HepG2 (cell line): ENCODE results near the gene WEE1. TPM values are rescaled to one million over a fixed set of nuclear protein-coding genes. Genes with fewer than 3 reads are reported as not detected.
A peak's percentile ranks its signal among the peaks of the same experiment; 100 is the strongest.

Experiments used
- ATRX ChIP-seq: sonication (generic); formaldehyde crosslinking; IDR thresholded peaks from 2 replicates; pipeline ENCODE4 v1.4.0; 2020; ENCODE audit warnings: missing genetic modification reagents, borderline replicate concordance
- CCDC6 ChIP-seq: sonication (generic); formaldehyde crosslinking; IDR thresholded peaks from 2 replicates; pipeline ENCODE4 v1.8.1; 2022; ENCODE audit warnings: mild to moderate bottlenecking, missing genetic modification reagents, moderate library complexity
- CHD4 ChIP-seq: fragments of 200-600 bp; sonication (generic); IDR thresholded peaks from 2 replicates; pipeline ENCODE4 v1.7.0; 2017; ENCODE audit warnings: mild to moderate bottlenecking, low read length, borderline replicate concordance
- E2F1 ChIP-seq: sonication (generic); formaldehyde crosslinking; IDR thresholded peaks from 2 replicates; pipeline ENCODE4 v1.5.0; 2020; ENCODE audit warnings: missing genetic modification reagents
- GZF1 ChIP-seq: sonication (generic); formaldehyde crosslinking; IDR thresholded peaks from 2 replicates; pipeline ENCODE4 v1.5.1; 2020; ENCODE audit warnings: mild to moderate bottlenecking, missing genetic modification reagents
- HOXA9 ChIP-seq: sonication (generic); formaldehyde crosslinking; IDR thresholded peaks from 2 replicates; pipeline ENCODE4 v1.8.1; 2022; ENCODE audit warnings: missing genetic modification reagents, mild to moderate bottlenecking, moderate library complexity, borderline replicate concordance
- KAT8 ChIP-seq: IDR thresholded peaks from 2 replicates; pipeline ENCODE4 v1.6.1; 2016; ENCODE audit warnings: missing genetic modification reagents, missing compliant biosample characterization
- KDM5B ChIP-seq: sonication (generic); formaldehyde crosslinking; IDR thresholded peaks from 2 replicates; pipeline ENCODE4 v1.4.0; 2020; ENCODE audit warnings: missing genetic modification reagents, mild to moderate bottlenecking, borderline replicate concordance
- MAFK ChIP-seq, 2 experiments: IDR thresholded peaks in 1 of 2; conservative IDR thresholded peaks in 1 of 2; 2 replicates each; pipeline ENCODE4 v1.6.1; 2011; ENCODE audit warnings: improper control_type of control experiment in 2 of 2, low read length in 2 of 2
- MED8 ChIP-seq: sonication (generic); formaldehyde crosslinking; IDR thresholded peaks from 2 replicates; pipeline ENCODE4 v1.8.1; 2023; ENCODE audit warnings: mild to moderate bottlenecking, missing genetic modification reagents; ENCODE audit not compliant: insufficient replicate concordance
- MEF2D ChIP-seq: sonication (generic); formaldehyde crosslinking; IDR thresholded peaks from 2 replicates; pipeline ENCODE4 v1.5.1; 2020; ENCODE audit warnings: mild to moderate bottlenecking, missing genetic modification reagents
- MEIS1 ChIP-seq: sonication (generic); formaldehyde crosslinking; IDR thresholded peaks from 2 replicates; pipeline ENCODE4 v1.9.0; 2021; ENCODE audit warnings: mild to moderate bottlenecking, missing genetic modification reagents, moderate library complexity, borderline replicate concordance
- MTA1 ChIP-seq: sonication (generic); formaldehyde crosslinking; IDR thresholded peaks from 2 replicates; pipeline ENCODE4 v1.4.0; 2020; ENCODE audit warnings: missing genetic modification reagents, mild to moderate bottlenecking, borderline replicate concordance
- SIX4 ChIP-seq: sonication (generic); formaldehyde crosslinking; IDR thresholded peaks from 2 replicates; pipeline ENCODE4 v1.4.0; 2020; ENCODE audit warnings: missing genetic modification reagents
- SMARCE1 ChIP-seq: fragments of 450-650 bp; IDR thresholded peaks from 2 replicates; pipeline ENCODE4 v1.6.1; 2017; ENCODE audit warnings: borderline replicate concordance
- ZNF205 ChIP-seq: IDR thresholded peaks from 2 replicates; pipeline ENCODE4 v1.6.1; 2018; ENCODE audit warnings: missing biosample characterization, missing genetic modification reagents
- ZNF703 ChIP-seq: sonication (generic); formaldehyde crosslinking; IDR thresholded peaks from 2 replicates; pipeline ENCODE4 v1.5.1; 2020; ENCODE audit warnings: missing genetic modification reagents, mild to moderate bottlenecking, moderate library complexity, borderline replicate concordance
- ZNF781 ChIP-seq: sonication (generic); formaldehyde crosslinking; IDR thresholded peaks from 2 replicates; pipeline ENCODE4 v1.5.1; 2020; ENCODE audit warnings: borderline replicate concordance, mild to moderate bottlenecking, missing genetic modification reagents; ENCODE audit errors: not compliant biosample characterization
- ZNF850 ChIP-seq: sonication (generic); formaldehyde crosslinking; conservative IDR thresholded peaks from 2 replicates; pipeline ENCODE4 v1.9.0; 2021; ENCODE audit warnings: mild to moderate bottlenecking, missing genetic modification reagents
- polyA plus RNA-seq, 8 experiments: library from polyadenylated mRNA; depleted of rRNA in 3 of 8; stranded (reverse) in 7 of 8; unstranded in 1 of 8; fragments of >200 nt; fragmentation: Illumina TruSeq in 4 of 8; extraction: Trizol in 4 of 8; gene quantifications; 2 replicates each; pipeline versions ENCODE4 v1.2.1 to v1.2.3, GENCODE V29; 2011 to 2016; ENCODE audit warnings: low read depth in 4 of 8, missing spikeins in 1 of 8, mixed read lengths in 1 of 8; ENCODE audit not compliant: insufficient read depth in 1 of 8
- total RNA-seq, 5 experiments: library from RNA; depleted of rRNA; stranded (reverse); fragments of >200 nt; fragmentation: Illumina TruSeq; extraction: Trizol; gene quantifications; 2 replicates each; pipeline ENCODE4 v1.2.3, GENCODE V29; 2016; ENCODE audit warnings: low read depth in 1 of 5
- TF ChIP-seq, protein P1 (sequence below): sonication (generic); formaldehyde crosslinking; IDR thresholded peaks from 2 replicates; pipeline ENCODE4 v1.5.1; 2020; ENCODE audit warnings: mild to moderate bottlenecking, missing genetic modification reagents
- TF ChIP-seq, protein P2 (sequence below): sonication (generic); formaldehyde crosslinking; IDR thresholded peaks from 2 replicates; pipeline ENCODE4 v1.4.0; 2020; ENCODE audit warnings: missing genetic modification reagents, mild to moderate bottlenecking, borderline replicate concordance

WEE1 gene
- total and polyA plus RNA-seq, 2 of the 13 experiments (the other 11 are each of a cell fraction or from before 2014, with no cell fraction given) = 31.4 to 63.7 TPM

DNA sequence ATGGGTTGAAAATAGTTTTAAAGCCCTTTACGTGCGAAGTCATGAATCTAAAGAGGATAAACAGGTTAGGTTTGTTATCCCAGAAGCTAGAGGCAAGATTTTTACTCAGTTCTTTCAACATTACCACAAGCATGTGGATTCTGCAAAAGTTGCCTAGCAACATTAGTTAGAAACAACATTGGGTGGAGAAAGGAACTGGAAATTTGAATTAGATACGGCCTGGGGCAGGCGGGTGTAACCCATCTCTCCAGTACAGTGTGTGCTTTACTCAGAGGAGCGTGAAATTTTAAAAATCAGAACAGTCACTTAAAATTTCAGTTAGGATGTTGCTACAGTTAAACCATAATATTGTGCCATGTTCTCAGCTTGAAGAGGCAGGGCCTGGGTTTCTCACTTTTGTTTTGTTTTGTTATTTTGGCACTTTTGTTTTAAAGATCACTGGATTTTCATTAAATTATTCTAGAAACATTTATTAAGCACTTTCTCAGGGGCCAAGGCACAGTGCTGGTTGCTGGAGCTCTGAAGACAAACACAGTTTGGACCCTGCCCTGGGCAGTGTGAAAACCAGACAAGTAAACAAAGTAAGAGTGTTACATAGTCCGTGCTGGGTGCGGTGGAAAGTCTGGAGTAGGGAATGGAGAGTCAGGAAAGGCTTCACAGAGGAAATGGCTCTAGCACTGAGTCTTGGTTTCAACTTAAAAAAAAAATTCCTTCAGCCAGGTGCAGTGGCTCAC lies 4.4 kb upstream of the WEE1 start (continued):
- TF ChIP-seq, protein P1, sequence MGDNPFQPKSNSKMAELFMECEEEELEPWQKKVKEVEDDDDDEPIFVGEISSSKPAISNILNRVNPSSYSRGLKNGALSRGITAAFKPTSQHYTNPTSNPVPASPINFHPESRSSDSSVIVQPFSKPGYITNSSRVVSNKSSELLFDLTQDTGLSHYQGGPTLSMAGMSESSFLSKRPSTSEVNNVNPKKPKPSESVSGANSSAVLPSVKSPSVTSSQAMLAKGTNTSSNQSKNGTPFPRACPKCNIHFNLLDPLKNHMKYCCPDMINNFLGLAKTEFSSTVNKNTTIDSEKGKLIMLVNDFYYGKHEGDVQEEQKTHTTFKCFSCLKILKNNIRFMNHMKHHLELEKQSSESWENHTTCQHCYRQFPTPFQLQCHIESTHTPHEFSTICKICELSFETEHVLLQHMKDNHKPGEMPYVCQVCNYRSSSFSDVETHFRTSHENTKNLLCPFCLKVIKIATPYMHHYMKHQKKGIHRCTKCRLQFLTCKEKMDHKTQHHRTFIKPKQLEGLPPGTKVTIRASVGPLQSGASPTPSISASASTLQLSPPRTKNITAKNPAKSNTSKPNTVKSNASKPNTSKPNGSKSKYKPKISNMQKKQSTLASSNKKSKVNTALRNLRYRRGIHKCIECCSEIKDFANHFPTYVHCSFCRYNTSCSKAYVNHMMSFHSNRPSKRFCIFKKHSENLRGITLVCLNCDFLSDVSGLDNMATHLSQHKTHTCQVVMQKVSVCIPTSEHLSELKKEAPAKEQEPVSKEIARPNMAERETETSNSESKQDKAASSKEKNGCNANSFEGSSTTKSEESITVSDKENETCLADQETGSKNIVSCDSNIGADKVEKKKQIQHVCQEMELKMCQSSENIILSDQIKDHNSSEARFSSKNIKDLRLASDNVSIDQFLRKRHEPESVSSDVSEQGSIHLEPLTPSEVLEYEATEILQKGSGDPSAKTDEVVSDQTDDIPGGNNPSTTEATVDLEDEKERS = peak; percentile 62; the same call in 1 of the 2 replicates
- 0 out of 2 replicates have a peak, but pooled peaks have one; percentile 40 for TF ChIP-seq ZNF703 (CRISPR knock-in tag)
- TF ChIP-seq, protein P2, sequence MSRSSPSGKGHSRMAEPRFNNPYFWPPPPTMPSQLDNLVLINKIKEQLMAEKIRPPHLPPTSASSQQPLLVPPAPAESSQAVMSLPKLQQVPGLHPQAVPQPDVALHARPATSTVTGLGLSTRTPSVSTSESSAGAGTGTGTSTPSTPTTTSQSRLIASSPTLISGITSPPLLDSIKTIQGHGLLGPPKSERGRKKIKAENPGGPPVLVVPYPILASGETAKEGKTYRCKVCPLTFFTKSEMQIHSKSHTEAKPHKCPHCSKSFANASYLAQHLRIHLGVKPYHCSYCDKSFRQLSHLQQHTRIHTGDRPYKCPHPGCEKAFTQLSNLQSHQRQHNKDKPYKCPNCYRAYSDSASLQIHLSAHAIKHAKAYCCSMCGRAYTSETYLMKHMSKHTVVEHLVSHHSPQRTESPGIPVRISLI (CRISPR knock-in tag) = peak; percentile 85; the same call in 1 of the 2 replicates
- TF ChIP-seq MEF2D (CRISPR knock-in tag) = peak; percentile 79
- no peak for TF ChIP-seq ZNF850
- 0 out of 2 replicates have a peak, but pooled peaks have one; percentile 41 for TF ChIP-seq GZF1 (CRISPR knock-in tag)
- TF ChIP-seq MED8 (CRISPR knock-in tag) = no peak
- TF ChIP-seq ATRX (CRISPR knock-in tag) = no peak
- no peak for TF ChIP-seq HOXA9
- no peak for TF ChIP-seq KDM5B (CRISPR knock-in tag)
- peak; percentile 43; the same call in 1 of the 2 replicates for TF ChIP-seq SIX4 (CRISPR knock-in tag)
- peak; percentile 79; the same call in 1 of the 2 replicates for TF ChIP-seq E2F1
- TF ChIP-seq MAFK (conservative IDR thresholded peaks at IDR 0.05 in 1 of 2, IDR thresholded peaks at IDR 0.05 in 1 of 2; ENCODE audit: low read length in 2 of 2) = no peak
- TF ChIP-seq ZNF781 (CRISPR knock-in tag) = no peak
- peak; percentile 79 for TF ChIP-seq CCDC6 (CRISPR knock-in tag)
- TF ChIP-seq MEIS1 = no peak
- TF ChIP-seq CHD4 = peak; percentile 38; the same call in 1 of the 2 replicates
- TF ChIP-seq ZNF205 (CRISPR knock-in tag) = peak; percentile 75; the same call in 1 of the 2 replicates
- TF ChIP-seq SMARCE1 = no peak
- TF ChIP-seq KAT8 (CRISPR knock-in tag) = peak; percentile 82
- no peak for TF ChIP-seq MTA1 (CRISPR knock-in tag)
